Measurements from ENCODE around the gene EAF1. TPM values are rescaled to one million over a fixed set of nuclear protein-coding genes. Genes with fewer than 3 reads are reported as not detected.
A peak's percentile ranks its signal among the peaks of the same experiment; 100 is the strongest.

The EAF1 gene
- total RNA-seq, 6 experiments from 2014 or later = 13.9 to 17.2 (median 15.8) TPM

- Mint-ChIP-seq H3K27ac (no peak overlapping the region), H3K36me3 (ENCODE audit: low read depth) (peaks cover 47% of the 10 kb centered on the region), H3K9me3 (no peaks in the 10 kb centered on the region), H3K4me1 (ENCODE audit: low read depth) (peaks cover 24% of the 10 kb centered on the region), H3K27me3 (ENCODE audit: insufficient read depth) (peaks cover 3% of the 10 kb centered on the region; the same call in 1 of the 2 replicates), H3K4me3 (no peak overlapping the region)
- TF ChIP-seq, protein P1, sequence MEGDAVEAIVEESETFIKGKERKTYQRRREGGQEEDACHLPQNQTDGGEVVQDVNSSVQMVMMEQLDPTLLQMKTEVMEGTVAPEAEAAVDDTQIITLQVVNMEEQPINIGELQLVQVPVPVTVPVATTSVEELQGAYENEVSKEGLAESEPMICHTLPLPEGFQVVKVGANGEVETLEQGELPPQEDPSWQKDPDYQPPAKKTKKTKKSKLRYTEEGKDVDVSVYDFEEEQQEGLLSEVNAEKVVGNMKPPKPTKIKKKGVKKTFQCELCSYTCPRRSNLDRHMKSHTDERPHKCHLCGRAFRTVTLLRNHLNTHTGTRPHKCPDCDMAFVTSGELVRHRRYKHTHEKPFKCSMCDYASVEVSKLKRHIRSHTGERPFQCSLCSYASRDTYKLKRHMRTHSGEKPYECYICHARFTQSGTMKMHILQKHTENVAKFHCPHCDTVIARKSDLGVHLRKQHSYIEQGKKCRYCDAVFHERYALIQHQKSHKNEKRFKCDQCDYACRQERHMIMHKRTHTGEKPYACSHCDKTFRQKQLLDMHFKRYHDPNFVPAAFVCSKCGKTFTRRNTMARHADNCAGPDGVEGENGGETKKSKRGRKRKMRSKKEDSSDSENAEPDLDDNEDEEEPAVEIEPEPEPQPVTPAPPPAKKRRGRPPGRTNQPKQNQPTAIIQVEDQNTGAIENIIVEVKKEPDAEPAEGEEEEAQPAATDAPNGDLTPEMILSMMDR (IDR thresholded peaks at IDR 0.05) = no peak
- DNase-seq = no peak
These were observed 8.8 kb downstream of the EAF1 start for GRCh38 chr3:15436246-15436645.

DNA sequence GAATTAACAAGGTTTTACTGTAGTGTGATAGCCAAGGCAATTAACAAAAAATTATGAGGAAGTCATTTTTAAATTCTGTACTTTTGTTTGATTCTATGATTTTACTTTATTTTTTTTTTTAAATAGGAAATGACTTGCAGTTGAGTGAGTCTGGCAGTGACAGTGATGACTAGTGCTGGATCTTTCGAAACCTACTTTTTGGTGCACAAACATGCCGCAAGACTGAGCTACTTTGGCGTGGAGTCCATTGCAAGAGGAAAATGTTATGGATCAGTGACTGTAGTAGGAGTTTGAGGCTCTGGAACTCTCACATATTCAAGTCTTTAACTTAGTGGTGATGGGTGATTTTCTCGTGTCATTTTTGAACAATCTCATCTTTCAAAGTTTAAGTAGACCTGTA is 11.6 kb downstream of the EAF1 start:
- no peak for DNase-seq
- Mint-ChIP-seq H3K27me3 (ENCODE audit: insufficient read depth) (peaks cover 3% of the 10 kb centered on the region; the same call in 1 of the 2 replicates), H3K9me3 (no peaks in the 10 kb centered on the region), H3K4me3 (no peak overlapping the region), H3K27ac (peak overlapping the region; percentile 42; the same call in 1 of the 2 replicates), H3K36me3 (ENCODE audit: low read depth) (peaks cover 57% of the 10 kb centered on the region), H3K4me1 (ENCODE audit: low read depth) (peaks cover 25% of the 10 kb centered on the region)
- TF ChIP-seq, protein P1 (IDR thresholded peaks at IDR 0.05) = no peak

- peak; percentile 10 for DNase-seq
- Mint-ChIP-seq H3K9me3 (no peaks in the 10 kb centered on the region), H3K4me3 (no peak overlapping the region), H3K27me3 (ENCODE audit: insufficient read depth) (peaks cover 3% of the 10 kb centered on the region; the same call in 1 of the 2 replicates), H3K27ac (peak overlapping the region; percentile 14; the same call in 1 of the 2 replicates), H3K4me1 (ENCODE audit: low read depth) (peaks cover 25% of the 10 kb centered on the region), H3K36me3 (ENCODE audit: low read depth) (peaks cover 53% of the 10 kb centered on the region)
- TF ChIP-seq, protein P1 (IDR thresholded peaks at IDR 0.05) = no peak
These were observed 12.1 kb downstream of the EAF1 start for GRCh38 chr3:15439476-15439875.

GRCh38 chr3:15440891-15441290 is 13.5 kb downstream of the EAF1 start:
- TF ChIP-seq, protein P1 (IDR thresholded peaks at IDR 0.05) = no peak
- H3K9me3 Mint-ChIP-seq = no peaks in the 10 kb centered on the region

GRCh38 chr3:15443826-15444524 is 16.6 kb downstream of the EAF1 start:
- H3K36me3 Mint-ChIP-seq (ENCODE audit: low read depth) = peaks cover 38% of the 10 kb centered on the region
- no peak overlapping the region for H3K4me3 Mint-ChIP-seq
- peaks cover 3% of the 10 kb centered on the region; the same call in 1 of the 2 replicates for H3K27me3 Mint-ChIP-seq (ENCODE audit: insufficient read depth)
- TF ChIP-seq, protein P1 (IDR thresholded peaks at IDR 0.05) = no peak
- no peaks in the 10 kb centered on the region for H3K9me3 Mint-ChIP-seq
- peaks cover 20% of the 10 kb centered on the region for H3K4me1 Mint-ChIP-seq (ENCODE audit: low read depth)
- DNase-seq = peak; percentile 12
- 0 out of 2 replicates have a peak overlapping the region, but pooled peaks have one; percentile 18 for H3K27ac Mint-ChIP-seq

More at GRCh38 chr3:15440891-15441290, 13.5 kb downstream of the EAF1 start:
- no peak for DNase-seq
- Mint-ChIP-seq H3K4me3 (no peak overlapping the region), H3K27ac (peak overlapping the region; percentile 18; the same call in 1 of the 2 replicates), H3K27me3 (ENCODE audit: insufficient read depth) (peaks cover 3% of the 10 kb centered on the region; the same call in 1 of the 2 replicates), H3K36me3 (ENCODE audit: low read depth) (peaks cover 47% of the 10 kb centered on the region), H3K4me1 (ENCODE audit: low read depth) (peaks cover 25% of the 10 kb centered on the region)

Data from HFFc6 (cell line).